Measurements from ENCODE around the gene RASGEF1C. TPM values are rescaled to one million over a fixed set of nuclear protein-coding genes. Genes with fewer than 3 reads are reported as not detected.

The RASGEF1C gene
- total and polyA plus RNA-seq, 8 donors: 0.09 to 0.38 TPM; not detected in 6

GRCh38 chr5:180086816-180087399 is 122.1 kb downstream of the RASGEF1C start:
- no peak for ATAC-seq
- Histone ChIP-seq H3K4me3 (no peak overlapping the region), H3K27me3 (no peaks in the 10 kb centered on the region), H3K4me1 (peaks cover 3 to 20% (median 12%) of the 10 kb centered on the region in 3 donors), H3K27ac (no peak overlapping the region), H3K36me3 (no peaks in the 10 kb centered on the region), H3K9me3 (no peaks in the 10 kb centered on the region)
- no peak for FAIRE-seq
- DNase-seq: no peak
- no peak for TF ChIP-seq CTCF (IDR thresholded peaks at IDR 0.05)
- WGBS, 2 donors: 91 to 92% methylated on average over 11 of the region's 11 CpGs
- intact Hi-C loops (cut with DNase I): no loop called here

DNA sequence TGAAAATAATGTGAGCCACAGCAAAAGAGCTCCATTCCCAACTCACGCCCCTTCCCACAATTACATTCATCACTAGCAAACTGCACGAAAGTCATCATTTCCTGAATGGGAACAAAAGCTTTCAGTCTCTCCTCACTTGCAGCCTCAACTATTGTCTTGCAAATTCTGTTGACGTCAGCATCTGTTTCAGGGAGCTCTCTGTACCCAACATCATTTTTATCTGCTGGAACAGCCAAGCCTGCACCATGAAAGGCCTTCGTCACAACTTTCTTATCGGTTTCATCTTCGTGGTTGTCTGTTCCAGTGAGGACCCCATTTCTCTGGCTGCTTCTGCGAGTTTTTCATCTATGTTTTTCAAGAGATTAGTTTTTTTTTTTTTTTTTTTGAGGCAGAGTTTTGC is 123.2 kb downstream of the RASGEF1C start:
- intact Hi-C loops (cut with DNase I): no loop called here
- Histone ChIP-seq H3K36me3 (no peaks in the 10 kb centered on the region), H3K9me3 (no peaks in the 10 kb centered on the region), H3K27me3 (no peaks in the 10 kb centered on the region), H3K4me3 (no peak overlapping the region), H3K27ac (no peak overlapping the region), H3K4me1 (peaks cover 3 to 16% (median 10%) of the 10 kb centered on the region in 3 donors)
- ATAC-seq (no peak), DNase-seq (no peak), FAIRE-seq (no peak)
- no peak for TF ChIP-seq CTCF (IDR thresholded peaks at IDR 0.05)
- WGBS, 2 donors: 72 to 73% methylated on average over 7 of the region's 7 CpGs

- Histone ChIP-seq H3K27ac (peak overlapping the region; percentile 1 to 74 (median 40)), H3K9me3 (no peaks in the 10 kb centered on the region)
- no peak for FAIRE-seq
Measured at GRCh38 chr5:180084638-180085561, 124.1 kb downstream of the RASGEF1C start.

GRCh38 chr5:180083529-180084060 is 125.4 kb downstream of the RASGEF1C start:
- Histone ChIP-seq H3K4me3 (no peak overlapping the region), H3K4me1 (peaks cover 3 to 16% (median 8%) of the 10 kb centered on the region in 3 donors), H3K9me3 (no peaks in the 10 kb centered on the region), H3K36me3 (no peaks in the 10 kb centered on the region), H3K27ac (no peak overlapping the region), H3K27me3 (no peaks in the 10 kb centered on the region)
- no peak for DNase-seq
- intact Hi-C loops (cut with DNase I): no loop called here
- FAIRE-seq: no peak
- no peak for TF ChIP-seq CTCF (IDR thresholded peaks at IDR 0.05)
- no peak for ATAC-seq
- 96 to 97% methylated on average over 10 of the region's 10 CpGs for WGBS, 2 donors

More at GRCh38 chr5:180084638-180085561, 124.1 kb downstream of the RASGEF1C start:
- peak in 5 of 6 donors; percentile 74 to 79 (median 76) for DNase-seq
- WGBS, 2 donors: 19 to 21% methylated on average over 13 of the region's 13 CpGs
- intact Hi-C loops (cut with DNase I): no loop called here
- Histone ChIP-seq H3K36me3 (no peaks in the 10 kb centered on the region), H3K4me3 (no peak overlapping the region), H3K4me1 (peaks cover 3 to 16% (median 8%) of the 10 kb centered on the region in 3 donors), H3K27me3 (no peaks in the 10 kb centered on the region)
- ATAC-seq: peak; percentile 89 to 93 (median 92)
- no peak for TF ChIP-seq CTCF (IDR thresholded peaks at IDR 0.05)
